DOHH2 (cell line): ENCODE measurements around the gene REPIN1.

Experiments
- EZH2phosphoT487 ChIP-seq: fragments of 200-600 bp; sonication (generic); IDR thresholded peaks from 2 replicates; pipeline ENCODE4 v1.6.1; 2017; ENCODE audit warnings: borderline replicate concordance, mild to moderate bottlenecking, antibody characterized with exemption, low read length, moderate library complexity, mixed read lengths
- TF ChIP-seq, protein P1 (sequence below): fragments of 200-600 bp; sonication (generic); IDR thresholded peaks from one replicate; pipeline ENCODE4 v1.5.1; 2014; ENCODE audit warnings: antibody characterized with exemption, mild to moderate bottlenecking, low read depth, low read length; ENCODE audit not compliant: poor library complexity, severe bottlenecking

DNA sequence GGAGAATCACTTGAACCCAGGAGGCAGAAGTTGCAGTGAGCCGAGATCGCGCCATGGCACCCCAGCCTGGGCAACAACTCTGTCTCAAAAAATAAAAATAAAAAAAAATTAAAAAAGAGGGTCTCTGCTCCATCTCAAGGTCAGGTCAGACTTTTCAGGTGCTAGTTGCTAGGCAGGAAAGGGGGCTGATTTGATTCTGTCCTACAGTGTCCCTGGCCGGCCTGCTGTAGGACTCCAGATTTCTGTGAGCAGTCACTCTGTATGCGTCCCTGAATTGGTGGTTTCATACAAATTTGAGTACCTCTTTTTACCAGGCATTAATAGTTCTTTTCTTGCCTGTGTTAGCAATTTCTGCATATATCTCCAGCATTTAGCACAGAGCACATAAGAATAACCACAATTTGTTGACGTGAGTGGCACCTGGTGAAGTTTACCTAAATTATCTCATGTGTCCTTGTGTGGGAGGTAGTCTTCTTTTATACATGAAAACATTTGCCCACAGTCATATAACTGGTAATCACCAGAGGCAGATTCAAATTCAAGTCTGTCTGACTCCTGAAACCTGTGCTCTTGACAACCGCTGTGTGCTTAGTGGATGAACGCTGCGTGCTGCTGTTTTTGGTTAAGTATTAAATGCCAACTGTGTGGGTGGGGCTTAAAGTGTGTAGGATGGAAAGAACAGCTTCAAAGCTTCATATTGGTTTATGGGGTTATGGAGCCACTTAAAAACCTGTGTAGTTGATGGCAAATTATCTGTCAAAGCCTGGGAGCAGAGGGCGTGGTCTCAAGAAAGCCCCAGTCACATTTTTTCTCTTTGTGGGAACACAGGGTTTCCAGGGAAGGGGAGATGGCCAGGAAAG lies 7.3 kb downstream of the REPIN1 start:
- no peak for TF ChIP-seq EZH2phosphoT487
- TF ChIP-seq, protein P1, sequence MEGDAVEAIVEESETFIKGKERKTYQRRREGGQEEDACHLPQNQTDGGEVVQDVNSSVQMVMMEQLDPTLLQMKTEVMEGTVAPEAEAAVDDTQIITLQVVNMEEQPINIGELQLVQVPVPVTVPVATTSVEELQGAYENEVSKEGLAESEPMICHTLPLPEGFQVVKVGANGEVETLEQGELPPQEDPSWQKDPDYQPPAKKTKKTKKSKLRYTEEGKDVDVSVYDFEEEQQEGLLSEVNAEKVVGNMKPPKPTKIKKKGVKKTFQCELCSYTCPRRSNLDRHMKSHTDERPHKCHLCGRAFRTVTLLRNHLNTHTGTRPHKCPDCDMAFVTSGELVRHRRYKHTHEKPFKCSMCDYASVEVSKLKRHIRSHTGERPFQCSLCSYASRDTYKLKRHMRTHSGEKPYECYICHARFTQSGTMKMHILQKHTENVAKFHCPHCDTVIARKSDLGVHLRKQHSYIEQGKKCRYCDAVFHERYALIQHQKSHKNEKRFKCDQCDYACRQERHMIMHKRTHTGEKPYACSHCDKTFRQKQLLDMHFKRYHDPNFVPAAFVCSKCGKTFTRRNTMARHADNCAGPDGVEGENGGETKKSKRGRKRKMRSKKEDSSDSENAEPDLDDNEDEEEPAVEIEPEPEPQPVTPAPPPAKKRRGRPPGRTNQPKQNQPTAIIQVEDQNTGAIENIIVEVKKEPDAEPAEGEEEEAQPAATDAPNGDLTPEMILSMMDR: no peak
